Kasumi-1 (cell line): ENCODE data around the gene LSM3.

ENCODE experiments used
- DNase-seq, 2 experiments: peaks; one replicate each; lab custom pipeline; 2025; lab: John Stamatoyannopoulos, UW

The LSM3 gene

GRCh38 chr3:14178247-14179113 is at the start of gene LSM3, which contains the start of gene XPC:
Gene LSM3, plus strand, starts transcription at chr3:14178817. Its CDS starts 44 bp downstream, at chr3:14178861.
Gene XPC, minus strand, starts transcription at chr3:14178601. Its CDS starts 33 bp downstream, at chr3:14178568.
- peak; percentile 99 for DNase-seq

- DNase-seq = no peak
Observed at GRCh38 chr3:14129296-14129695, 49.3 kb upstream of the LSM3 start.

- no peak for DNase-seq
Observed at GRCh38 chr3:14130230-14130629, 48.4 kb upstream of the LSM3 start.

- no peak for DNase-seq
Observed at GRCh38 chr3:14130707-14131106, 47.9 kb upstream of the LSM3 start.

GRCh38 chr3:14131134-14131533 is 47.5 kb upstream of the LSM3 start:
- no peak for DNase-seq

GRCh38 chr3:14132120-14132519 is 46.5 kb upstream of the LSM3 start:
- DNase-seq = no peak

- no peak for DNase-seq
Observed at GRCh38 chr3:14132689-14133088, 45.9 kb upstream of the LSM3 start.

- no peak for DNase-seq
Observed at GRCh38 chr3:14133188-14133800, 45.3 kb upstream of the LSM3 start.

- DNase-seq = no peak
Observed at GRCh38 chr3:14133876-14134275, 44.7 kb upstream of the LSM3 start.

GRCh38 chr3:14134291-14134690 is 44.3 kb upstream of the LSM3 start:
- DNase-seq = no peak

GRCh38 chr3:14135581-14135980 is 43.0 kb upstream of the LSM3 start:
- no peak for DNase-seq

- no peak for DNase-seq
Observed at GRCh38 chr3:14137004-14137403, 41.6 kb upstream of the LSM3 start.

GRCh38 chr3:14137445-14137844 is 41.2 kb upstream of the LSM3 start:
- DNase-seq = no peak

GRCh38 chr3:14138109-14138877 is 40.3 kb upstream of the LSM3 start:
- no peak for DNase-seq

GRCh38 chr3:14138878-14139655 is 39.5 kb upstream of the LSM3 start:
- DNase-seq = no peak

GRCh38 chr3:14139771-14140170 is 38.8 kb upstream of the LSM3 start:
- DNase-seq = no peak

- no peak for DNase-seq
Observed at GRCh38 chr3:14140668-14141067, 37.9 kb upstream of the LSM3 start.

- no peak for DNase-seq
Observed at GRCh38 chr3:14141144-14141543, 37.5 kb upstream of the LSM3 start.

GRCh38 chr3:14141602-14142341 is 36.8 kb upstream of the LSM3 start:
- no peak for DNase-seq

GRCh38 chr3:14142567-14143270 is 35.9 kb upstream of the LSM3 start:
- no peak for DNase-seq
